A673 (cell line): ENCODE results near the gene AMBRA1. TPM values are rescaled to one million over a fixed set of nuclear protein-coding genes. Genes with fewer than 3 reads are reported as not detected.

Source experiments
- BruUV-seq: library from RNA; stranded (reverse); fragments of 400-500 nt; replicated peaks from 2 replicates; lab custom pipeline; 2021; lab: Mats Ljungman, UMichigan
- CTCF ChIA-PET: fragments of 300-600 bp; sonication (Branson Sonifier 250); formaldehyde crosslinking; loops from one replicate; lab custom pipeline; 2022; ENCODE audit warnings: antibody characterized with exemption; lab: Charles Lee
- POLR2A ChIA-PET: fragments of 300-600 bp; sonication (Branson Sonifier 250); formaldehyde crosslinking; loops from one replicate; lab custom pipeline; 2022; ENCODE audit warnings: antibody characterized with exemption; ENCODE audit not compliant: low non-redundant PET; lab: Charles Lee
- DNase-seq: peaks from one replicate; pipeline ENCODE4 v3.0.0-alpha.2; 2015; ENCODE audit warnings: low spot score
- H3K27ac ChIP-seq: fragments of 200-600 bp; sonication (generic); 2 replicates; pipeline ENCODE4 v1.5.1; 2016; ENCODE audit warnings: mixed run types, low read depth, mild to moderate bottlenecking, mixed read lengths, antibody characterized with exemption, low read length; ENCODE audit not compliant: poor library complexity, severe bottlenecking
- H3K27me3 ChIP-seq: fragments of 200-600 bp; sonication (generic); replicated peaks from 2 replicates; pipeline ENCODE4 v1.6.1; 2017; ENCODE audit warnings: mixed run types, low read depth, mild to moderate bottlenecking, mixed read lengths, antibody characterized with exemption, low read length; ENCODE audit not compliant: insufficient read depth, poor library complexity
- H3K36me3 ChIP-seq: fragments of 200-600 bp; sonication (generic); 2 replicates; pipeline ENCODE4 v1.6.1; 2016; ENCODE audit warnings: mixed run types, mild to moderate bottlenecking, mixed read lengths, antibody characterized with exemption, low read length; ENCODE audit not compliant: insufficient read depth, poor library complexity, severe bottlenecking
- H3K4me1 ChIP-seq: fragments of 200-600 bp; sonication (generic); 2 replicates; pipeline ENCODE4 v1.6.1; 2017; ENCODE audit warnings: mixed run types, mild to moderate bottlenecking, mixed read lengths, antibody characterized with exemption, low read length; ENCODE audit not compliant: insufficient read depth, poor library complexity, severe bottlenecking
- H3K4me3 ChIP-seq: fragments of 200-600 bp; sonication (generic); 2 replicates; pipeline ENCODE4 v1.5.1; 2016; ENCODE audit warnings: low read depth, mixed run types, mild to moderate bottlenecking, mixed read lengths, low read length; ENCODE audit not compliant: poor library complexity, severe bottlenecking
- H3K9me3 ChIP-seq: fragments of 200-600 bp; sonication (generic); 2 replicates; pipeline ENCODE4 v1.6.1; 2016; ENCODE audit warnings: mixed run types, low read depth, mild to moderate bottlenecking, mixed read lengths, antibody characterized with exemption, low read length; ENCODE audit not compliant: poor library complexity, severe bottlenecking
- CTCF ChIP-seq: fragments of 300-800, 200-600 bp; sonication (generic); conservative IDR thresholded peaks from 2 replicates; pipeline ENCODE4 v1.5.1; 2017; ENCODE audit warnings: low read depth, mild to moderate bottlenecking, antibody characterized with exemption, low read length, moderate library complexity, mixed read lengths
- EZH2 ChIP-seq: fragments of 200-600 bp; sonication (generic); IDR thresholded peaks from 2 replicates; pipeline ENCODE4 v1.6.1; 2017; ENCODE audit warnings: borderline replicate concordance, low read depth, mild to moderate bottlenecking, mixed read lengths, antibody characterized with exemption, low read length; ENCODE audit not compliant: poor library complexity, severe bottlenecking
- intact Hi-C: fragments of 100-400 bp; cut with micrococcal nuclease; formaldehyde crosslinking; loops from one replicate; pipeline ENCODE4 v1.10.0; 2022; ENCODE audit not compliant: unreplicated experiment
- total RNA-seq: library from RNA; stranded (reverse); gene quantifications from 2 replicates; pipeline ENCODE4 v1.2.3, GENCODE V29; 2021

AMBRA1 gene
- total RNA-seq, 1 experiment from 2014 or later, result 78.1 TPM

DNA sequence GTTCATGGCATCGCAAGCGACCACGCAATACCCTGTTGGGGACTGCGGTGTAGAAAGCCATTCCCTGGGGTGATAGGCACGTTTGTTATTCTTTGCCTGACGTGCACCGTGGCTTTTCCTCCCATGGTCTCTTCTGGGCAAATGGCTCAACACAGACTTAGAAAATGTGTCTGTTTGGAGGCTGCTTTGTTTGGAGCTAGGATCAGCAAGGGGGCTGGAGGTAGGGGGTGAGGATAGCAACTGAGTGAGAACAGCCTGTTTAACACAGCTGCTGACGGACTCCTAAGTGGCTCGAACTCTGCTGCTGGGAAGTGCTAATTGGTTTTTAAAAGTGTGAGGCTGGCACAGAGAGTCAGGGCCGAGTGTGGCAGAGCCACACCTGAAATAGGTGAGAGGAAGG is 186.2 kb downstream of the AMBRA1 start:
- Histone ChIP-seq H3K27me3 (no peaks in the 10 kb centered on the region), H3K4me3 (no peak overlapping the region), H3K9me3 (no peaks in the 10 kb centered on the region), H3K27ac (no peak overlapping the region), H3K36me3 (peaks cover 27% of the 10 kb centered on the region), H3K4me1 (no peaks in the 10 kb centered on the region)
- no peak for DNase-seq
- intact Hi-C loops, result no loop called here
- no peak for TF ChIP-seq CTCF
- no peak for TF ChIP-seq EZH2
- ChIA-PET POLR2A (no interaction called here), CTCF (interaction anchor here (0.7 kb wide), 1 partner anchor 122 kb away, joined by 3 read pairs; no protein-coding TSS in a partner anchor)
- no TSS peak for BruUV-seq

DNA sequence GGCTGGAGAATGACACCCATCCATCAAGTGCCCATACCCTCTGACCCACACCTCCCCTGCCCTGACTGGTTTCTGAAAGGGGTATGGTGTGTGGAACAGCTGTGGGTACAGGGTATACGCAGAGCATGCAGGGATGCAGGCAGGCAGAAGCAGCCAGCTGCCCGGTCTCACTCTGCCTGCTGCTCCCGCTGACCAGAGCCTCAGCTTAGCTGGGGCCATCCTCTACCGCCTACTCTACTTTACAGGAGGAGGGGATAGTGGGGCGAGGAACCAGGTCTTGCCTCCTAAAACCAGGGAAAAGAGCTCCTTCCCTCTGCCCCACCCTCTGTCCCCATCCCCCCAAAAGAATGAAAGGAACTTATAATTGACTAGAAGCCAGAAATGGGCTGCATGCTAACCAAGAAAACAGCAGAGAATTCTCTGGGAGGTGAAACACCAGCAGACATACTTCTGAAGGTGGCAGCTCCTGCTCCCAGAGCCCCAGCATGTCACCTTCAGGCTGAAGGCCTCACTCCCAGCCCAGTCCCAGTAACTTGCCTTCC is 189.3 kb downstream of the AMBRA1 start:
- no peak overlapping the region for H3K4me3 ChIP-seq
- no peaks in the 10 kb centered on the region for H3K27me3 ChIP-seq
- TF ChIP-seq EZH2 (no peak), CTCF (no peak)
- POLR2A ChIA-PET, result interaction anchor here (0.6 kb wide), 1 partner anchor 413 kb away, joined by 4 read pairs; no protein-coding TSS in a partner anchor
- intact Hi-C loops, result no loop called here
- H3K9me3 ChIP-seq, result no peaks in the 10 kb centered on the region
- no peak overlapping the region for H3K27ac ChIP-seq
- peaks cover 22% of the 10 kb centered on the region for H3K36me3 ChIP-seq
- BruUV-seq, result no TSS peak
- no peak for DNase-seq
- H3K4me1 ChIP-seq, result no peaks in the 10 kb centered on the region
- CTCF ChIA-PET, result interaction anchor here (0.8 kb wide), 1 partner anchor 21 kb away, joined by 3 read pairs; no protein-coding TSS in a partner anchor

DNA sequence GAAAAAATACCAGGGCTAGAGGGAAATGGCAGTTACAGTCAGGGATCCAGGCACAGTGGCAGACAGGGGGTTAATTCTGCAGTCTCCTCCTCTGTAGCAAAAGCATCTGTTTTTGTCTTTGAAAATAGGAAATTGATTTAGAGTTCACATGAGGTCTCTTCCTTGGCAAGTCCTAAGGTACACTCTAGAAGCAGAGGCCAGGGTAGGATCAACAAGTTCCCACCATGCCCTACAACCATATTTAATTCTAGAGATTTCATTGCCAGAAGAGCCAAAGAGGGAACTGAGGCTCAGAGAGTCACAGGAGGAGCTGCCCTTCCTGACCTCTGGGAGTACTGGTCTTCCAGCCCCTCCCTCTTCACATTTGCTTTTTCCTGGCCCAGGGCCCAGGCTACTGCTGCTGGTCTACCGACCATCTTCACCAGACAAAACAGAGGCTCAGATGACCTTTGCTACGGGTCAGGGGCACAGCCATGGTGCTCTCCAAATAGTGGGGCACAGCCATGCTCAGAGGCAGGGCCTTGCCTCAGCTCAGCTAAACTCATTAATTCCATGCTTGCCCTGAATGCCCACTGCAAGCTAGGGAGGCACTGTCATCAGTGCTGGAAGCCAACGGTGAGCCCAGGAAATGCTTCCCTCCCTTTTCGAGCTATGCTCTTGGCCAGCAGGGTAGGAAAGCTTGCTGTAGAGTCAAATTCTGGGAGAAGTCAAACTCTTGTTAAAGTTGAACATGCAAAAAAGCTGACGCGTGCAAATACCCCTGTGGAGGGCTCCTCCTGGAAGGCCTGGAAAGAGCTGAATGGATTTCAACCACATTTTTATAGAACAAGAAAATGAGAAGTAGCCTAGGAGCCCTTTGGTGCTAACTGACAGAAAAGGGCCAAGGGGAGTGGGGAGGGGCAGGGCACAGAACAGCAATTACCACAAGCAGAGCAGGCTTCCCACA is 190.6 kb downstream of the AMBRA1 start:
- DNase-seq, result no peak

More for the DNA sequence above, 190.6 kb downstream of the AMBRA1 start:
- Histone ChIP-seq H3K4me3 (no peak overlapping the region), H3K36me3 (peaks cover 16% of the 10 kb centered on the region), H3K27me3 (no peaks in the 10 kb centered on the region), H3K9me3 (no peaks in the 10 kb centered on the region), H3K27ac (no peak overlapping the region), H3K4me1 (no peaks in the 10 kb centered on the region)
- intact Hi-C loops, result no loop called here
- BruUV-seq, result no TSS peak
- ChIA-PET CTCF (interaction anchor here (0.5 kb wide), 1 partner anchor 23 kb away, joined by 3 read pairs; no protein-coding TSS in a partner anchor), POLR2A (no interaction called here)
- TF ChIP-seq CTCF (no peak), EZH2 (no peak)
